HEK293 (cell line): Measurements from ENCODE around the gene CCNY.

Experiments
- ELK4 ChIP-seq: IDR thresholded peaks from 2 replicates; pipeline ENCODE4 v1.6.1; 2011; ENCODE audit warnings: mild to moderate bottlenecking, low read depth, low read length, borderline replicate concordance
- HIC1 ChIP-seq: fragments of 450-650 bp; formaldehyde crosslinking; IDR thresholded peaks from 2 replicates; pipeline ENCODE4 v1.5.1; 2016; ENCODE audit warnings: missing biosample characterization, missing genetic modification characterization
- INSM2 ChIP-seq: fragments of 450-650 bp; formaldehyde crosslinking; IDR thresholded peaks from 2 replicates; pipeline ENCODE4 v1.5.1; 2016; ENCODE audit warnings: missing biosample characterization, missing genetic modification characterization
- KLF8 ChIP-seq: fragments of 450-650 bp; formaldehyde crosslinking; IDR thresholded peaks from 2 replicates; pipeline ENCODE4 v1.5.1; 2016; ENCODE audit warnings: missing biosample characterization, missing genetic modification characterization
- KLF9 ChIP-seq: fragments of 450-650 bp; formaldehyde crosslinking; IDR thresholded peaks from 2 replicates; pipeline ENCODE4 v1.5.1; 2016; ENCODE audit warnings: missing biosample characterization, missing genetic modification characterization, low read depth
- MZF1 ChIP-seq: fragments of 450-650 bp; formaldehyde crosslinking; IDR thresholded peaks from 2 replicates; pipeline ENCODE4 v1.5.1; 2017; ENCODE audit warnings: missing biosample characterization, missing genetic modification characterization, borderline replicate concordance
- PATZ1 ChIP-seq: fragments of 450-650 bp; formaldehyde crosslinking; IDR thresholded peaks from 2 replicates; pipeline ENCODE4 v1.5.1; 2016; ENCODE audit warnings: missing biosample characterization, missing genetic modification characterization
- PRDM1 ChIP-seq: fragments of 450-650 bp; formaldehyde crosslinking; IDR thresholded peaks from 2 replicates; pipeline ENCODE4; 2016; ENCODE audit warnings: missing biosample characterization, missing genetic modification characterization
- RBAK ChIP-seq: fragments of 450-650 bp; formaldehyde crosslinking; IDR thresholded peaks from 2 replicates; pipeline ENCODE4 v1.5.1; 2016; ENCODE audit warnings: missing biosample characterization, missing genetic modification characterization
- SETDB1 ChIP-seq: IDR thresholded peaks from one replicate; pipeline ENCODE4 v1.6.1; 2017; ENCODE audit warnings: mild to moderate bottlenecking, low read length, moderate library complexity, mixed read lengths; ENCODE audit not compliant: insufficient read length
- ZBTB26 ChIP-seq: fragments of 450-650 bp; formaldehyde crosslinking; optimal IDR thresholded peaks from 2 replicates; pipeline ENCODE3; 2016; ENCODE audit warnings: missing biosample characterization, mild to moderate bottlenecking, missing genetic modification characterization
- ZBTB7A ChIP-seq: fragments of 450-650 bp; formaldehyde crosslinking; IDR thresholded peaks from 2 replicates; pipeline ENCODE4 v1.5.1; 2016; ENCODE audit warnings: low read depth, missing biosample characterization, missing genetic modification characterization
- ZBTB8A ChIP-seq: fragments of 450-650 bp; formaldehyde crosslinking; IDR thresholded peaks from 2 replicates; pipeline ENCODE4 v1.5.1; 2016; ENCODE audit warnings: missing biosample characterization, missing genetic modification characterization
- ZIC2 ChIP-seq: fragments of 450-650 bp; formaldehyde crosslinking; IDR thresholded peaks from 2 replicates; pipeline ENCODE4 v1.5.1; 2016; ENCODE audit warnings: missing biosample characterization, missing genetic modification characterization
- ZNF114 ChIP-seq: fragments of 450-650 bp; formaldehyde crosslinking; IDR thresholded peaks from 2 replicates; pipeline ENCODE4 v1.5.0; 2017; ENCODE audit warnings: missing biosample characterization, missing genetic modification characterization
- ZNF121 ChIP-seq: fragments of 450-650 bp; formaldehyde crosslinking; IDR thresholded peaks from 2 replicates; pipeline ENCODE4 v1.5.1; 2016; ENCODE audit warnings: missing biosample characterization, missing genetic modification characterization
- ZNF18 ChIP-seq: fragments of 450-650 bp; formaldehyde crosslinking; IDR thresholded peaks from 2 replicates; pipeline ENCODE4 v1.5.1; 2016; ENCODE audit warnings: missing biosample characterization, missing genetic modification characterization
- ZNF184 ChIP-seq: fragments of 450-650 bp; IDR thresholded peaks from 2 replicates; pipeline ENCODE4 v1.5.1; 2018; ENCODE audit warnings: missing biosample characterization, mild to moderate bottlenecking, missing genetic modification characterization
- ZNF311 ChIP-seq: fragments of 450-650 bp; formaldehyde crosslinking; IDR thresholded peaks from 2 replicates; pipeline ENCODE4 v1.5.1; 2017; ENCODE audit warnings: missing biosample characterization, missing genetic modification characterization, borderline replicate concordance
- ZNF341 ChIP-seq: fragments of 450-650 bp; formaldehyde crosslinking; IDR thresholded peaks from 2 replicates; pipeline ENCODE4; 2016; ENCODE audit warnings: low read depth, missing biosample characterization, missing genetic modification characterization
- ZNF510 ChIP-seq: fragments of 450-650 bp; formaldehyde crosslinking; IDR thresholded peaks from 2 replicates; pipeline ENCODE4 v1.5.1; 2018; ENCODE audit warnings: mild to moderate bottlenecking, missing genetic modification characterization, missing biosample characterization; ENCODE audit not compliant: insufficient replicate concordance
- ZNF530 ChIP-seq: fragments of 450-650 bp; formaldehyde crosslinking; IDR thresholded peaks from 2 replicates; pipeline ENCODE4 v1.5.1; 2016; ENCODE audit warnings: low read depth, missing biosample characterization, missing genetic modification characterization
- ZNF585B ChIP-seq: fragments of 450-650 bp; formaldehyde crosslinking; IDR thresholded peaks from 2 replicates; pipeline ENCODE4 v1.5.1; 2016; ENCODE audit warnings: missing biosample characterization, missing genetic modification characterization
- ZNF600 ChIP-seq: fragments of 450-650 bp; formaldehyde crosslinking; IDR thresholded peaks from 2 replicates; pipeline ENCODE4 v1.5.1; 2016; ENCODE audit warnings: missing biosample characterization, missing genetic modification characterization
- ZNF621 ChIP-seq: fragments of 450-650 bp; formaldehyde crosslinking; IDR thresholded peaks from 2 replicates; pipeline ENCODE4 v1.5.1; 2017; ENCODE audit warnings: missing biosample characterization, missing genetic modification characterization
- ZNF624 ChIP-seq: fragments of 450-650 bp; formaldehyde crosslinking; IDR thresholded peaks from 2 replicates; pipeline ENCODE4 v1.5.1; 2017; ENCODE audit warnings: missing biosample characterization, missing genetic modification characterization
- ZNF76 ChIP-seq: fragments of 450-650 bp; formaldehyde crosslinking; IDR thresholded peaks from 2 replicates; pipeline ENCODE4; 2016; ENCODE audit warnings: low read depth, missing biosample characterization, missing genetic modification characterization, borderline replicate concordance
- ZSCAN23 ChIP-seq: fragments of 450-650 bp; formaldehyde crosslinking; IDR thresholded peaks from 2 replicates; pipeline ENCODE4 v1.5.1; 2016; ENCODE audit warnings: missing biosample characterization, missing genetic modification characterization

CCNY gene

GRCh38 chr10:35336921-35337823 is 863 bp downstream of the CCNY start (continued):
- no peak for TF ChIP-seq ZNF624 (tag by site-specific recombination)
- TF ChIP-seq ZIC2 (tag by site-specific recombination): peak; percentile 67
- TF ChIP-seq ZNF311 (tag by site-specific recombination): no peak
- no peak for TF ChIP-seq ZNF18
- TF ChIP-seq ZNF510: no peak
- no peak for TF ChIP-seq ZNF121 (tag by site-specific recombination)
- TF ChIP-seq MZF1 (tag by site-specific recombination): no peak
- TF ChIP-seq HIC1 (tag by site-specific recombination): peak; percentile 19; the same call in 1 of the 2 replicates
- TF ChIP-seq PATZ1: peak; percentile 67
- TF ChIP-seq INSM2: no peak
- TF ChIP-seq ZSCAN23 (tag by site-specific recombination): no peak
- no peak for TF ChIP-seq ZNF530 (tag by site-specific recombination)
- no peak for TF ChIP-seq ELK4
- TF ChIP-seq PRDM1 (tag by site-specific recombination): no peak
- TF ChIP-seq SETDB1: no peak
- 0 out of 2 replicates have a peak, but pooled peaks have one; percentile 9 for TF ChIP-seq ZNF341 (tag by site-specific recombination)
- 0 out of 2 replicates have a peak, but pooled peaks have one; percentile 10 for TF ChIP-seq ZBTB7A (tag by site-specific recombination)
- TF ChIP-seq ZNF114 (tag by site-specific recombination): no peak
- TF ChIP-seq ZNF600 (tag by site-specific recombination): peak; percentile 84
- TF ChIP-seq ZNF621: no peak
- peak; percentile 45; the same call in 1 of the 2 replicates for TF ChIP-seq KLF8
- no peak for TF ChIP-seq ZNF585B
- TF ChIP-seq ZBTB8A: peak; percentile 73
- TF ChIP-seq ZNF184 (tag by site-specific recombination): no peak
- no peak for TF ChIP-seq RBAK
- peak; percentile 97 for TF ChIP-seq ZBTB26 (tag by site-specific recombination)
- peak; percentile 64; the same call in 1 of the 2 replicates for TF ChIP-seq KLF9 (tag by site-specific recombination)
- peak; percentile 41; the same call in 1 of the 2 replicates for TF ChIP-seq ZNF76 (tag by site-specific recombination)
